Measurements from ENCODE around the gene ADAMTS19.

GRCh38 chr5:129760636-129761325 lies 300.7 kb downstream of the ADAMTS19 start:
- TF ChIP-seq, protein P1, sequence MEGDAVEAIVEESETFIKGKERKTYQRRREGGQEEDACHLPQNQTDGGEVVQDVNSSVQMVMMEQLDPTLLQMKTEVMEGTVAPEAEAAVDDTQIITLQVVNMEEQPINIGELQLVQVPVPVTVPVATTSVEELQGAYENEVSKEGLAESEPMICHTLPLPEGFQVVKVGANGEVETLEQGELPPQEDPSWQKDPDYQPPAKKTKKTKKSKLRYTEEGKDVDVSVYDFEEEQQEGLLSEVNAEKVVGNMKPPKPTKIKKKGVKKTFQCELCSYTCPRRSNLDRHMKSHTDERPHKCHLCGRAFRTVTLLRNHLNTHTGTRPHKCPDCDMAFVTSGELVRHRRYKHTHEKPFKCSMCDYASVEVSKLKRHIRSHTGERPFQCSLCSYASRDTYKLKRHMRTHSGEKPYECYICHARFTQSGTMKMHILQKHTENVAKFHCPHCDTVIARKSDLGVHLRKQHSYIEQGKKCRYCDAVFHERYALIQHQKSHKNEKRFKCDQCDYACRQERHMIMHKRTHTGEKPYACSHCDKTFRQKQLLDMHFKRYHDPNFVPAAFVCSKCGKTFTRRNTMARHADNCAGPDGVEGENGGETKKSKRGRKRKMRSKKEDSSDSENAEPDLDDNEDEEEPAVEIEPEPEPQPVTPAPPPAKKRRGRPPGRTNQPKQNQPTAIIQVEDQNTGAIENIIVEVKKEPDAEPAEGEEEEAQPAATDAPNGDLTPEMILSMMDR (IDR thresholded peaks at IDR 0.05), result no peak
- no peak for TF ChIP-seq POLR2A (IDR thresholded peaks at IDR 0.05)

Measured in heart left ventricle (tissue), 13 donors.